RWPE1 (cell line): ENCODE results near the gene FLT1.

Source experiments
- CTCF ChIA-PET: fragments of 350-600 bp; sonication (Branson Sonifier 250); formaldehyde crosslinking; extraction: SDS; loops from one replicate; lab custom pipeline; 2021; lab: Yijun Ruan, JAX
- POLR2A ChIA-PET: fragments of 400-600 bp; formaldehyde crosslinking; extraction: SDS; loops from one replicate; lab custom pipeline; 2020; ENCODE audit warnings: antibody characterized with exemption; ENCODE audit not compliant: low non-redundant PET; lab: Yijun Ruan, JAX
- DNase-seq: peaks from one replicate; pipeline ENCODE4 v3.0.0; 2012; ENCODE audit warnings: low spot score
- H3K27ac ChIP-seq: fragments of 450-650 bp; 2 replicates; pipeline ENCODE4 v1.5.1; 2017
- TF ChIP-seq, protein P1 (sequence below): fragments of 450-650 bp; conservative IDR thresholded peaks from 2 replicates; pipeline ENCODE4 v1.5.1; 2017; ENCODE audit warnings: low read depth, mild to moderate bottlenecking

FLT1 gene

DNA sequence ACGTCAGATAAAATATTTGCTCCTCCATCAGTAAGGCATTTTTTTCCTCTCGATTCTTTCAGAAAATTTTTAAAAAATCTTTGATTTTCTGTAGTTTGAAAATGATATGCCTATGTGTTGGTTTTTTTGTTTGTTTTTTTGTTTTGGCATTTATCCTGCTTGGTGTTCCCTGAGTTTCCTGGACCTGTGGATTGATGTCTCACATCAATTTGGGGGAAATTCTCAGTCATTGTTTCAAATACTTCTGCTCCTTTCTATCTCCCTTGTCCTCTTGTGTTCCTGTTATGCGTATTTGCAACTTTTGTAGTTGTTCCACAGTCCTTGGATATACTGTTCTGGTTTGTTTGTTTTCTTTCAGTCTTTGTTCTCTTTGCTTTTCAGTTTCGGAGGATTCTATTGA, 18.8 kb upstream of the FLT1 start:
- ChIA-PET POLR2A (no interaction called here), CTCF (no interaction called here)
- TF ChIP-seq, protein P1, sequence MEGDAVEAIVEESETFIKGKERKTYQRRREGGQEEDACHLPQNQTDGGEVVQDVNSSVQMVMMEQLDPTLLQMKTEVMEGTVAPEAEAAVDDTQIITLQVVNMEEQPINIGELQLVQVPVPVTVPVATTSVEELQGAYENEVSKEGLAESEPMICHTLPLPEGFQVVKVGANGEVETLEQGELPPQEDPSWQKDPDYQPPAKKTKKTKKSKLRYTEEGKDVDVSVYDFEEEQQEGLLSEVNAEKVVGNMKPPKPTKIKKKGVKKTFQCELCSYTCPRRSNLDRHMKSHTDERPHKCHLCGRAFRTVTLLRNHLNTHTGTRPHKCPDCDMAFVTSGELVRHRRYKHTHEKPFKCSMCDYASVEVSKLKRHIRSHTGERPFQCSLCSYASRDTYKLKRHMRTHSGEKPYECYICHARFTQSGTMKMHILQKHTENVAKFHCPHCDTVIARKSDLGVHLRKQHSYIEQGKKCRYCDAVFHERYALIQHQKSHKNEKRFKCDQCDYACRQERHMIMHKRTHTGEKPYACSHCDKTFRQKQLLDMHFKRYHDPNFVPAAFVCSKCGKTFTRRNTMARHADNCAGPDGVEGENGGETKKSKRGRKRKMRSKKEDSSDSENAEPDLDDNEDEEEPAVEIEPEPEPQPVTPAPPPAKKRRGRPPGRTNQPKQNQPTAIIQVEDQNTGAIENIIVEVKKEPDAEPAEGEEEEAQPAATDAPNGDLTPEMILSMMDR: no peak
- DNase-seq: no peak
- H3K27ac ChIP-seq: no peak overlapping the region

DNA sequence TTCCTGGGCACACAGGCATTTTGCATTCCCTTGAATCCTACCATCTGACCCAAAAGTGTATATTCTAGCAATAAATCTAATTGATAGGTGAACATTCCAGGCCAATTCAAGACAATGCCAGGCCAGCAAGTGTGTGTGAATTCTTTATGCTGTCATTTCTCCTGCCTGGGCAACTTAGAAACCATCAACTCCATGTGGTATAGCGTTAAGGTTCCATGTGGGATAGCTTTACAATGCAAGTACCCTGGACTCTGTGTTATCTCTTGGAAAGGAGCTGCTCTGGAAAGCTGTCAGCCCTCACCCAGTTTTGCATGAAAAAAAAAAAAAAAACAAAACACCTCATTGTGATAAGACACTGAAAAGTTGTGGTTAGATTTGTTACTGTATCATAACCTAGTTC, 15.6 kb upstream of the FLT1 start:
- CTCF ChIA-PET: no interaction called here
- no peak for DNase-seq
- H3K27ac ChIP-seq: no peak overlapping the region
- POLR2A ChIA-PET: no interaction called here
- TF ChIP-seq, protein P1: no peak

DNA sequence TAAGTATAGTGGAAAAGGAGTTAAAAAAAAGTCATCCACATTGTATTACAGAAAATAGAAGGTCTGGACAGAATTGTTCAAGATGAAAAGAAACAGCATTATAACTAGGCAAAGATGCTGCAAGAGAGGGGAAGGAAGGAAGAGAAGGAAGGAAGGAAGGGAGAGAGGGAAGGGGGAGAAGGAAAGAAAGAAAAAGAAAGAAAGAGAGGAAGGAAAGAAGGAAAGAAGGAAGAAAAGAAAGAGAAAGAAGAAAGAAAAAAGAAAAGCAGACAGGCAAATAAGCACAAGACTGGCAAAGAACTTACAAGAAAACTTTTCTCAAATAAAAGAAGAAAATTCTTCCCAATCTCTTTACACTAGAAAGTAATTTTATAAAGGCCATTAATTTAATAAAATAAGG, 15.1 kb upstream of the FLT1 start:
- no peak overlapping the region for H3K27ac ChIP-seq
- ChIA-PET CTCF (no interaction called here), POLR2A (no interaction called here)
- TF ChIP-seq, protein P1: no peak
- DNase-seq: no peak

DNA sequence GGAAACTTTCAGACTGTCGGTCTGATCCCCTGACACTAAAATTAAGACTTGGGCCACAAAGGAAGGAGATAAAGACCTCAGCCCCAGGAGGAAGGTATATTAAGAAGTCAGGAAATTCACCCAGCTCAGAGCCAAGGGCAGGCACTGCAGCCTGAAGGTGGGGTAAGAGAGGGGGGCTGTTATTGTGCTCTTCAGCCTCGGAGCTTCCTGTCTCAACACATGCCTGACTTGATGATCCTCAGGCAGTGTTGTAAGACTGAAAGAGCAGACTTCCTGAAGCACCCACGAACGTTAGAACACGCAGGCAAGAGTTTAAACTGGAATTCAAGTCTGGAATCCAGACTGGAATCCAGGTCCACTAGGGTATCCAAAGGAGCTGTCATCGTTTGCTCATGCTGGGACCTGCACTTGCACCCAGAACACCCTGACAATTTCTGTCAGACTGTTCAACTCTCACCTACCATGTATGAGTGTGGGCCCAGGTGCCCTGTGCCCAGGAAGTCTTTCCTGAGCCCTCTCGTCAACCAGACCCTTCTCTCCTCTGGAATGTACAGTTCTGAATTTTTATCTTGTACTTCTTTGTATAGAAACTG, 10.7 kb upstream of the FLT1 start:
- ChIA-PET CTCF (interaction anchor here (0.6 kb wide), 1 partner anchor 77 kb away, joined by 5 read pairs; no protein-coding TSS in a partner anchor), POLR2A (no interaction called here)
- TF ChIP-seq, protein P1: no peak
- no peak for DNase-seq
- H3K27ac ChIP-seq: no peak overlapping the region

DNA sequence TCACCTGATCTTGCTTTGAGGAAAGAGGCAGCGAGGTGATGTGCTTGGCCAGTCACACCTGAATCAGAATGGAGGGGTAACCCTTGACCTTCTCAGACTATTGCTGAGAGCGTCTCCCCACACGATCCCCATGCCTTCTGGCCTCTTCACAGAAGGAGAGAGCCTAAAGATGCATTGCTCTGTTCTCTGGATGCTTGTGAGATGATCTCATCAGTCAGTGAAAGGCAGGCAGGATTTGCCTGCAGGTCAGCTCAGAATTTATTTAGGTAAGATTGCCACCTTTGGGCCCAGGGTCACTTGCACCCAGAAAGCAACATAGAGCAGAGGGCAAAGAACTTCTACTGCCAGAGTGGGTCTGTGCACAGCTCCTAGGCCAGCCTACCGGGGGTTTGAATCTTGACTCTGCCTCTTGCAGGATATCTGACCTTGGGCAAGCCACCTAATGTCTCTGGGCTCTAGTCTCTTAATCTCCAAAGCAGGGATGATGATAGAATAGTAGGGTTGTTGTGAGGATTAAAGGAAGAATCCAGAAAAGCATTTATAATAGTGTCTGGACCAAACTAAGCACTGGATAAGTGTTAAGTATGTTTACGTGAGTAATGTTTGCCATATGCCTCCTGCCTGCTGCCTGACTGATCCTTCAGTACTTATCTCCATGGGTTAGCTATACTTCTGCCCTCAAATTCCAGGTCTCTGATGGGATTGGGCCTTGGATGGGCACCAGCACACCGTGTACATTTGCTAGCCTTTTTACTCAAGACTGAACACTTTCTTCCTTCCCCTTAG, 8.4 kb upstream of the FLT1 start:
- POLR2A ChIA-PET: no interaction called here
- CTCF ChIA-PET: no interaction called here
- DNase-seq: no peak
- H3K27ac ChIP-seq: no peak overlapping the region
- TF ChIP-seq, protein P1: no peak

DNA sequence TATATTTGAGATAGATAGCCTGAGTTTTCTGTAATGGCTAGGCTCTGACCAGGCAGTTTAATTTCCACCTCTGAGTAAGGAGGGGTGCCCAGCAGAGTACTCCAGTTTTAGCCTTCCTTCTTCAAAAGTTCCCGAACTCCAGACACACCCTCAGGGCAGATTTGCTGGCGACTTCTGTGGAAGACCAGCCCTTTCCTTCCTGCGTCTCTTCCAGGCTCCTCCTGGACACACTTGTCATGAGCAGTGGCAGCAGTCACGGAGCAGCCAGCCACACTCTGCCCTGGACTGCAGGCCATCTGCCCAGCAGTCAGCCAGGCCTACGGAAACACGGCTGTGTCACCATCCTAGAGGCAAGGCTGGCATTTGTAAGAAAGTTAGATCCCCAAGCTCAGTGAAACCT, 6.6 kb upstream of the FLT1 start:
- POLR2A ChIA-PET: no interaction called here
- CTCF ChIA-PET: no interaction called here
- H3K27ac ChIP-seq: no peak overlapping the region
- DNase-seq: no peak
- TF ChIP-seq, protein P1: no peak
